ENCODE measurements around the gene ZPR1.
"Not testable (repeated sequence)": the region's sequence is repeated elsewhere in the genome, so short reads cannot be mapped to it uniquely, and the experiment has no call there.

ZPR1 gene

GRCh38 chr11:116792144-116792868 lies 4.5 kb upstream of the ZPR1 start:
- no peak for DNase-seq

- DNase-seq = no peak
Measured at GRCh38 chr11:116791813-116792143, 4.0 kb upstream of the ZPR1 start, which contains the start of gene APOA5. TSS of gene APOA5 (minus strand) at chr11:116791879. CDS start at chr11:116791860, 19 bp downstream.

GRCh38 chr11:116791002-116791812 lies 3.4 kb upstream of the ZPR1 start:
- DNase-seq = peak; percentile 59

GRCh38 chr11:116790167-116791001 lies 2.6 kb upstream of the ZPR1 start:
- no peak for DNase-seq

- no peak for DNase-seq
Measured at GRCh38 chr11:116788975-116789374, 1.2 kb upstream of the ZPR1 start.

- DNase-seq = no peak
Measured at GRCh38 chr11:116788534-116788933, 711 bp upstream of the ZPR1 start.

- no peak for DNase-seq
Measured at GRCh38 chr11:116787436-116787785, 412 bp downstream of the ZPR1 start.

- DNase-seq = no peak
Measured at GRCh38 chr11:116786966-116787365, 857 bp downstream of the ZPR1 start.

GRCh38 chr11:116786326-116786725 lies 1.5 kb downstream of the ZPR1 start:
- no peak for DNase-seq

GRCh38 chr11:116782728-116783127 lies 5.1 kb downstream of the ZPR1 start:
- DNase-seq = no peak

GRCh38 chr11:116778556-116778955 lies 9.3 kb downstream of the ZPR1 start:
- no peak for DNase-seq

- no peak for DNase-seq
Measured at GRCh38 chr11:116777056-116777455, 10.8 kb downstream of the ZPR1 start.

- DNase-seq = no peak
Measured at GRCh38 chr11:116776522-116776984, 11.3 kb downstream of the ZPR1 start.

GRCh38 chr11:116775975-116776374 lies 11.8 kb downstream of the ZPR1 start:
- no peak for DNase-seq

- no peak for DNase-seq
Measured at GRCh38 chr11:116774661-116775060, 13.2 kb downstream of the ZPR1 start.

- DNase-seq = no peak
Measured at GRCh38 chr11:116773203-116774097, 14.4 kb downstream of the ZPR1 start.

- peak; percentile 87 for DNase-seq
Measured at GRCh38 chr11:116772443-116773202, 15.2 kb downstream of the ZPR1 start, which contains the start of gene BUD13. TSS of gene BUD13 (minus strand) at chr11:116772987. CDS start at chr11:116772964, 23 bp downstream.

GRCh38 chr11:116771935-116772334 lies 15.9 kb downstream of the ZPR1 start:
- no peak for DNase-seq

GRCh38 chr11:116762132-116762531 lies 25.7 kb downstream of the ZPR1 start:
- DNase-seq = no peak

- not testable (repeated sequence) for DNase-seq
Measured at GRCh38 chr11:116756044-116756443, 31.8 kb downstream of the ZPR1 start.

- DNase-seq = no peak
Measured at GRCh38 chr11:116750070-116750718, 37.6 kb downstream of the ZPR1 start.
